OCI-LY3 (cell line): Measurements from ENCODE around the gene DRICH1.
"Not testable (repeated sequence)": the region's sequence is repeated elsewhere in the genome, so short reads cannot be mapped to it uniquely, and the experiment has no call there.

Source experiments
- EZH2phosphoT487 ChIP-seq: fragments of 200-600 bp; shearing (Covaris generic); IDR thresholded peaks from 2 replicates; pipeline ENCODE4 v1.6.1; 2018; ENCODE audit warnings: antibody characterized with exemption, mixed run types, low read depth
- TF ChIP-seq, protein P1 (sequence below): fragments of 200-600, 300-600 bp; sonication (generic); IDR thresholded peaks from 2 replicates; pipeline ENCODE4 v1.5.1; 2014; ENCODE audit warnings: antibody characterized with exemption, low read length, low read depth

DNA sequence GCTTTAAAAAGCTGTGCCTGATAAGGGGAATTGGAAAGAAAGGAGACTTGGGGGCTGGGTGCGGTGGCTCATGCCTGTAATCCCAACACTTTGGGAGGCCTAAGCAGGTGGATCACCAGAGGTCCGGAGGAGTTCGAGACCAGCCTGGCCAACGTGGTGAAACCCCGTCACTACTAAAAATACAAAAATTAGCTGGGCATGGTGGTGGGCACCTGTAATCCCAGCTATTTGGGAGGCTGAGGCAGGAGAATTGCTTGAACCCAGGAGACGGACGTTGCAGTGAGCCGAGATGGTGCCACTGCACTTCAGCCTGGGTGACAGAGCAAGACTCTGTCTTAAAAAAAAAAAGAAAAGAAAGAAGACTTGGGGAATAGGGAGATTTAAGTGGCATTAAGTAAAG lies 3.2 kb upstream of the DRICH1 start:
- TF ChIP-seq, protein P1, sequence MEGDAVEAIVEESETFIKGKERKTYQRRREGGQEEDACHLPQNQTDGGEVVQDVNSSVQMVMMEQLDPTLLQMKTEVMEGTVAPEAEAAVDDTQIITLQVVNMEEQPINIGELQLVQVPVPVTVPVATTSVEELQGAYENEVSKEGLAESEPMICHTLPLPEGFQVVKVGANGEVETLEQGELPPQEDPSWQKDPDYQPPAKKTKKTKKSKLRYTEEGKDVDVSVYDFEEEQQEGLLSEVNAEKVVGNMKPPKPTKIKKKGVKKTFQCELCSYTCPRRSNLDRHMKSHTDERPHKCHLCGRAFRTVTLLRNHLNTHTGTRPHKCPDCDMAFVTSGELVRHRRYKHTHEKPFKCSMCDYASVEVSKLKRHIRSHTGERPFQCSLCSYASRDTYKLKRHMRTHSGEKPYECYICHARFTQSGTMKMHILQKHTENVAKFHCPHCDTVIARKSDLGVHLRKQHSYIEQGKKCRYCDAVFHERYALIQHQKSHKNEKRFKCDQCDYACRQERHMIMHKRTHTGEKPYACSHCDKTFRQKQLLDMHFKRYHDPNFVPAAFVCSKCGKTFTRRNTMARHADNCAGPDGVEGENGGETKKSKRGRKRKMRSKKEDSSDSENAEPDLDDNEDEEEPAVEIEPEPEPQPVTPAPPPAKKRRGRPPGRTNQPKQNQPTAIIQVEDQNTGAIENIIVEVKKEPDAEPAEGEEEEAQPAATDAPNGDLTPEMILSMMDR = not testable (repeated sequence)
- not testable (repeated sequence) for TF ChIP-seq EZH2phosphoT487
